Endothelial cell of umbilical vein (primary cell): ENCODE results near the gene ELOVL5.

Experiments
- CTCF ChIP-seq, 2 donors: IDR thresholded peaks; 1 replicate in 1 of 2; 2 replicates in 1 of 2; pipeline ENCODE4 v1.5.1; 2011; ENCODE audit warnings: low read length in 2 of 2, mild to moderate bottlenecking in 2 of 2, moderate library complexity in 2 of 2, control low read depth in 1 of 2, inconsistent platforms in 1 of 2, low read depth in 1 of 2; ENCODE audit not compliant: insufficient read depth in 1 of 2; ENCODE audit errors: extremely low read depth in 1 of 2
- FOS ChIP-seq: IDR thresholded peaks from 2 replicates; pipeline ENCODE4 v1.6.1; 2011; ENCODE audit warnings: mild to moderate bottlenecking, low read length, moderate library complexity, borderline replicate concordance; ENCODE audit not compliant: insufficient read depth
- MAX ChIP-seq: IDR thresholded peaks from 2 replicates; pipeline ENCODE4 v1.6.1; 2011; ENCODE audit not compliant: insufficient read depth, insufficient read length
- MYC ChIP-seq: IDR thresholded peaks from one replicate; pipeline ENCODE4 v1.6.1; 2011; ENCODE audit warnings: mild to moderate bottlenecking, low read depth, low read length

GRCh38 chr6:53310771-53311585 is 37.8 kb downstream of the ELOVL5 start:
- TF ChIP-seq MAX (no peak), CTCF (IDR thresholded peaks at IDR 0.05; ENCODE audit: extremely low read depth in 1 of 2, insufficient read depth in 1 of 2, low read depth in 1 of 2, low read length in 2 of 2) (no peak), FOS (no peak), MYC (no peak)
